DOHH2 (cell line): ENCODE results near the gene BAG2.

Experiments
- H3F3A ChIP-seq: fragments of 200-600 bp; sonication (generic), shearing (Covaris generic); 2 replicates; pipeline ENCODE4 v1.6.0; 2016; ENCODE audit warnings: antibody characterized with exemption, mild to moderate bottlenecking; ENCODE audit not compliant: control insufficient read depth, insufficient read depth
- H3K27ac ChIP-seq: fragments of 200-600 bp; sonication (generic); 2 replicates; pipeline ENCODE4 v1.5.1; 2014; ENCODE audit warnings: low read depth, mild to moderate bottlenecking, low read length, moderate library complexity
- H3K27me3 ChIP-seq: fragments of 200-600 bp; sonication (generic); 2 replicates; pipeline ENCODE4 v1.6.1; 2014; ENCODE audit warnings: mild to moderate bottlenecking, low read length, mixed read lengths; ENCODE audit not compliant: control insufficient read depth
- H3K36me3 ChIP-seq: fragments of 200-600 bp; sonication (generic); 2 replicates; pipeline ENCODE4 v1.6.1; 2014; ENCODE audit warnings: mild to moderate bottlenecking, low read length, moderate library complexity, mixed read lengths; ENCODE audit not compliant: control insufficient read depth
- H3K4me1 ChIP-seq: fragments of 200-600 bp; sonication (generic); 2 replicates; pipeline ENCODE4 v1.6.1; 2014; ENCODE audit warnings: mild to moderate bottlenecking, low read length, mixed read lengths; ENCODE audit not compliant: control insufficient read depth
- H3K4me2 ChIP-seq: fragments of 200-600 bp; sonication (generic); 2 replicates; pipeline ENCODE4 v1.6.0; 2014; ENCODE audit warnings: mild to moderate bottlenecking, low read length, moderate library complexity
- H3K4me3 ChIP-seq: fragments of 200-600 bp; sonication (generic); 2 replicates; pipeline ENCODE4 v1.5.1; 2014; ENCODE audit warnings: mild to moderate bottlenecking, low read length, mixed read lengths
- H3K79me2 ChIP-seq: fragments of 200-600 bp; sonication (generic); 2 replicates; pipeline ENCODE4 v1.6.1; 2014; ENCODE audit warnings: mild to moderate bottlenecking, low read length, mixed read lengths; ENCODE audit not compliant: control insufficient read depth
- H3K9me2 ChIP-seq: fragments of 200-600 bp; sonication (generic); replicated peaks from 2 replicates; pipeline ENCODE4 v1.6.1; 2014; ENCODE audit warnings: mild to moderate bottlenecking, low read length, mixed read lengths; ENCODE audit not compliant: control insufficient read depth
- H3K9me3 ChIP-seq: fragments of 200-600 bp; sonication (generic); 2 replicates; pipeline ENCODE4 v1.6.1; 2014; ENCODE audit warnings: antibody characterized with exemption, low read length, mixed read lengths; ENCODE audit not compliant: control insufficient read depth, insufficient read depth
- H4K20me1 ChIP-seq: fragments of 200-600 bp; sonication (generic); 2 replicates; pipeline ENCODE4 v1.6.0; 2014; ENCODE audit warnings: low read depth, mild to moderate bottlenecking, antibody characterized with exemption, low read length, moderate library complexity; ENCODE audit not compliant: control insufficient read depth, insufficient read depth
- EZH2phosphoT487 ChIP-seq: fragments of 200-600 bp; sonication (generic); IDR thresholded peaks from 2 replicates; pipeline ENCODE4 v1.6.1; 2017; ENCODE audit warnings: borderline replicate concordance, mild to moderate bottlenecking, antibody characterized with exemption, low read length, moderate library complexity, mixed read lengths
- TF ChIP-seq, protein P1 (sequence below): fragments of 200-600 bp; sonication (generic); IDR thresholded peaks from one replicate; pipeline ENCODE4 v1.5.1; 2014; ENCODE audit warnings: antibody characterized with exemption, mild to moderate bottlenecking, low read depth, low read length; ENCODE audit not compliant: poor library complexity, severe bottlenecking

Gene BAG2

DNA sequence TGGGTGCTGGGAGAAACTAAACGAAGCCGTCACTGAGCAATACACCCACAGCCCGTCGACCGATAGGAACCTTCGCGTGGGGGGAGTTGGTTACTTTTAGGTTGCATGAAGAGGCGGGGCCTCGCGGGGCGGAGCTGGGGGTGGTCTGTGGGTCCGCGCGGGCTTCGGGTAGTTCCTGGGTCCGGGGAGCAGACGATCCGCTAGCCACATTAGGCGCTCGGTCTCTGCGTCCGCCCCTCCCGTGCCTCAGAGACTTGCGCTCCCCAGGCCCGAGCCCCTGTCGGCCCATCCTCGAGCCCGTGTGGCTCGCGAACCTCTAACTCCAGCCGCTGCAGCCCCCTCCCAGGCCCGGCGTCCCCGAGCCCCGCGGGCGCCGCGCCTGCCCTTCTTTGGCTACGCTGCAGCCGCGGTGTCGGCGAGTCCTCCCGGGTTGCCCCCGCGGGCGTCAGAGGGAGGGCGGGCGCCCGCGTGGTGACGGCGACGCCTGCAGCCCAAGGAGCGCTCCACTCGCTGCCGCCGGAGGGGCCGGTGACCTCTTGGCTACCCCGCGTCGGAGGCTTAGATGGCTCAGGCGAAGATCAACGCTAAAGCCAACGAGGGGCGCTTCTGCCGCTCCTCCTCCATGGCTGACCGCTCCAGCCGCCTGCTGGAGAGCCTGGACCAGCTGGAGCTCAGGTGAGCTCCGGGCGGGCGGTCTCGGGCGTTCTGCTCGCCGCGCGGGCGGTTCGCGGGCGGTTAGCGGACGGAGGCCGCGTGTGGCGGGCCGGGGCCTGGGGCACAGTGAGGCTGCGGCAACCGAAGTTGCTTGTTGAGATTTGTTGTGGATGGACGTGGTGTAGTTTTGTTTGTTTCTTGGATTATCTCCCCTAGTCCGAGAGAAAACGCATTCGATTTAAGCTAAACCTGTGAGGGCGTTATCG is at the start of gene BAG2:
TSS of gene BAG2 (plus strand) at position 191 of the 920 bp plus-strand sequence. CDS start at position 563, 372 bp downstream.
- Histone ChIP-seq H3K4me3 (peak within 1 kb of the TSS; percentile 82), H3K4me1 (peaks cover 24% of the 10 kb centered on the region), H3K4me2 (peak within 1 kb of the TSS; percentile 84), H3K9me3 (no peaks in the 10 kb centered on the region), H3K36me3 (peaks cover 42% of the 10 kb centered on the region), H3K9me2 (no peaks in the 10 kb centered on the region), H3K27me3 (no peaks in the 10 kb centered on the region), H3K79me2 (peaks cover 50% of the 10 kb centered on the region), H4K20me1 (no peaks in the 10 kb centered on the region), H3F3A (peaks cover 15% of the 10 kb centered on the region), H3K27ac (peak within 1 kb of the TSS; percentile 74)
- TF ChIP-seq EZH2phosphoT487 = no peak
- TF ChIP-seq, protein P1, sequence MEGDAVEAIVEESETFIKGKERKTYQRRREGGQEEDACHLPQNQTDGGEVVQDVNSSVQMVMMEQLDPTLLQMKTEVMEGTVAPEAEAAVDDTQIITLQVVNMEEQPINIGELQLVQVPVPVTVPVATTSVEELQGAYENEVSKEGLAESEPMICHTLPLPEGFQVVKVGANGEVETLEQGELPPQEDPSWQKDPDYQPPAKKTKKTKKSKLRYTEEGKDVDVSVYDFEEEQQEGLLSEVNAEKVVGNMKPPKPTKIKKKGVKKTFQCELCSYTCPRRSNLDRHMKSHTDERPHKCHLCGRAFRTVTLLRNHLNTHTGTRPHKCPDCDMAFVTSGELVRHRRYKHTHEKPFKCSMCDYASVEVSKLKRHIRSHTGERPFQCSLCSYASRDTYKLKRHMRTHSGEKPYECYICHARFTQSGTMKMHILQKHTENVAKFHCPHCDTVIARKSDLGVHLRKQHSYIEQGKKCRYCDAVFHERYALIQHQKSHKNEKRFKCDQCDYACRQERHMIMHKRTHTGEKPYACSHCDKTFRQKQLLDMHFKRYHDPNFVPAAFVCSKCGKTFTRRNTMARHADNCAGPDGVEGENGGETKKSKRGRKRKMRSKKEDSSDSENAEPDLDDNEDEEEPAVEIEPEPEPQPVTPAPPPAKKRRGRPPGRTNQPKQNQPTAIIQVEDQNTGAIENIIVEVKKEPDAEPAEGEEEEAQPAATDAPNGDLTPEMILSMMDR = no peak

DNA sequence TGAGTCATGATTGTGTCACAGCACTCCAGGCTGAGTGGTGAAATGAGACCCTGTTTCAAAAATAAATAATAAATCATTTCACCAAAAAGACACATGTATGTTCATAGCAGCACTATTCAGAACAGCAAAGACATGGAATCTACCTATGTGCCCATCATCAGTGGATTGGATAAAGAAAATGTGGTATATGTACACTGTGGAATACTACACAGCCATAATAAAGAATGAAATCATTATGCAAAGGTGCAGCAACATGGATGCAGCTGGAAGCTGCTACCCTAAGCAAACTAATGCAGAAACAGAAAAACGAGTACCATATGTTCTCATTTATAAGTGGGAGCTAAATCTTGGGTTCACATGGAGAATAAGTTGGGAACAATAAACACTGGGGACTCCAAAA is 49.0 kb upstream of the BAG2 start:
- H4K20me1 ChIP-seq = no peaks in the 10 kb centered on the region
- H3K4me2 ChIP-seq = no peak overlapping the region
- H3K79me2 ChIP-seq = peaks cover 21% of the 10 kb centered on the region

GRCh38 chr6:57127763-57128162 is 44.4 kb upstream of the BAG2 start:
- no peaks in the 10 kb centered on the region for H3K79me2 ChIP-seq
- H3K9me2 ChIP-seq = no peaks in the 10 kb centered on the region
- no peaks in the 10 kb centered on the region for H4K20me1 ChIP-seq

More for the DNA sequence above, 49.0 kb upstream of the BAG2 start:
- no peaks in the 10 kb centered on the region for H3K9me2 ChIP-seq
- no peak overlapping the region for H3K4me3 ChIP-seq
- H3F3A ChIP-seq = no peaks in the 10 kb centered on the region
- TF ChIP-seq EZH2phosphoT487 = no peak
- TF ChIP-seq, protein P1 = no peak
- peaks cover 9% of the 10 kb centered on the region for H3K4me1 ChIP-seq
- no peaks in the 10 kb centered on the region for H3K27me3 ChIP-seq
- no peak overlapping the region for H3K27ac ChIP-seq
- H3K9me3 ChIP-seq = no peaks in the 10 kb centered on the region
- H3K36me3 ChIP-seq = peaks cover 29% of the 10 kb centered on the region

More at GRCh38 chr6:57127763-57128162, 44.4 kb upstream of the BAG2 start:
- TF ChIP-seq, protein P1 = no peak
- TF ChIP-seq EZH2phosphoT487 = no peak
- Histone ChIP-seq H3F3A (no peaks in the 10 kb centered on the region), H3K9me3 (no peaks in the 10 kb centered on the region), H3K27me3 (no peaks in the 10 kb centered on the region), H3K4me3 (no peak overlapping the region), H3K36me3 (peaks cover 28% of the 10 kb centered on the region), H3K4me2 (no peak overlapping the region), H3K4me1 (peaks cover 9% of the 10 kb centered on the region), H3K27ac (no peak overlapping the region)
